Ishikawa (cell line): ENCODE data around the gene CALHM4.

ENCODE experiments used
- CEBPB ChIP-seq: IDR thresholded peaks from 2 replicates; pipeline ENCODE4 v1.6.1; 2012
- CREB1 ChIP-seq: IDR thresholded peaks from 2 replicates; pipeline ENCODE4 v1.6.1; 2012; ENCODE audit warnings: low read depth
- EGR1 ChIP-seq: IDR thresholded peaks from 2 replicates; pipeline ENCODE4 v1.6.1; 2012
- EP300 ChIP-seq: IDR thresholded peaks from 2 replicates; pipeline ENCODE4 v1.6.1; 2012; ENCODE audit warnings: borderline replicate concordance
- FOXM1 ChIP-seq: IDR thresholded peaks from 2 replicates; pipeline ENCODE4 v1.6.1; 2012; ENCODE audit warnings: low read depth, borderline replicate concordance
- NFIC ChIP-seq: IDR thresholded peaks from 2 replicates; pipeline ENCODE4 v1.6.1; 2012
- RAD21 ChIP-seq: IDR thresholded peaks from 2 replicates; pipeline ENCODE4 v1.6.1; 2012; ENCODE audit warnings: low read depth
- REST ChIP-seq: IDR thresholded peaks from 2 replicates; pipeline ENCODE4 v1.6.1; 2012; ENCODE audit warnings: low read depth, mild to moderate bottlenecking
- TAF1 ChIP-seq: IDR thresholded peaks from 2 replicates; pipeline ENCODE4 v1.6.1; 2012; ENCODE audit warnings: low read depth, mild to moderate bottlenecking
- TCF12 ChIP-seq: IDR thresholded peaks from 2 replicates; pipeline ENCODE4 v1.6.1; 2012; ENCODE audit warnings: low read depth
- TEAD4 ChIP-seq: IDR thresholded peaks from 2 replicates; pipeline ENCODE4 v1.6.1; 2012
- USF1 ChIP-seq: IDR thresholded peaks from 2 replicates; pipeline ENCODE4 v1.6.1; 2012
- YY1 ChIP-seq: IDR thresholded peaks from 2 replicates; pipeline ENCODE4 v1.6.1; 2012; ENCODE audit warnings: low read depth
- ZBTB7A ChIP-seq: IDR thresholded peaks from 2 replicates; pipeline ENCODE4 v1.6.1; 2012; ENCODE audit warnings: low read depth
- TF ChIP-seq, protein P1 (sequence below): IDR thresholded peaks from 2 replicates; pipeline ENCODE4 v1.6.1; 2012

Gene CALHM4

DNA sequence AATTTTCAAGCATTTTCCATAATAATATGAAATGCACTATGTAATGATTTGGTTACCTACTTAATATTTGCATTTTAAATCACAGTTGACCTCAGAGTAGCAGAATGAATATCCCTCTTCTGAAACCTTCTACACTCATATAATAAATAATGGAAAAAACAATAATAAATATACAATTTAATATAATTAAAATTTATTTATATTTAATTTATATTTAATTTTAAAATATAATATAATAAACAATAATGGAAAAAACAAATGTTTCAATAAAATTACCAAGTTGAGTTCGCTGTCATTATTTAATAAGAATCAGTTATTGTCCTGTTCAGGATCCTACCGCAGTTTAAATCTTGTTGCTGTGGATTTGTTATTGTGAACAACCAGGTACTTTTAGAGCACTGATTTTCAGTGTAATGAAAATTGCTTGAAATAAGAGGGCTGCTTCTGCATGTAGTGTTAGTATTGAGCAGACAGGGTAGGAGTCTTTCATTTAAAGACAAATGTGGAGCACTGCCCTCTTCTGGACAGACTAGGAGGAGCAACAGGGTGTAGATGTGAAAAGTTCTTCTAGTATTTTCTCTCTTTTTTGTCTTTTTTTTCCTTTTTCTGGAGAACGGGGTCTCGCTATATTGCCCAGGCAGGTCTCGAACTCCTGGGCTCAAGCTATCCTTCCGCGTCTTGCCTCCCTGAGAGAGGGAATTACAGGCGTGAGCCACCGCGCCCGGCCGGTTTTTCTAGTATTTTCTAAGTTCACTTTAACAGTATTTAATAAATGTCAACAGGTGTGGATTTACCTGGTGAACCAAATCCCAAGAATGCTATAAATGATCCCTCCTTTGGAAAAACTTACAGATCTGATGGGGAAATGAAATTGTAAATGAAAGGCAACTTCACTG lies 21.6 kb upstream of the CALHM4 start:
- TF ChIP-seq YY1 (no peak), RAD21 (peak; percentile 60)

DNA sequence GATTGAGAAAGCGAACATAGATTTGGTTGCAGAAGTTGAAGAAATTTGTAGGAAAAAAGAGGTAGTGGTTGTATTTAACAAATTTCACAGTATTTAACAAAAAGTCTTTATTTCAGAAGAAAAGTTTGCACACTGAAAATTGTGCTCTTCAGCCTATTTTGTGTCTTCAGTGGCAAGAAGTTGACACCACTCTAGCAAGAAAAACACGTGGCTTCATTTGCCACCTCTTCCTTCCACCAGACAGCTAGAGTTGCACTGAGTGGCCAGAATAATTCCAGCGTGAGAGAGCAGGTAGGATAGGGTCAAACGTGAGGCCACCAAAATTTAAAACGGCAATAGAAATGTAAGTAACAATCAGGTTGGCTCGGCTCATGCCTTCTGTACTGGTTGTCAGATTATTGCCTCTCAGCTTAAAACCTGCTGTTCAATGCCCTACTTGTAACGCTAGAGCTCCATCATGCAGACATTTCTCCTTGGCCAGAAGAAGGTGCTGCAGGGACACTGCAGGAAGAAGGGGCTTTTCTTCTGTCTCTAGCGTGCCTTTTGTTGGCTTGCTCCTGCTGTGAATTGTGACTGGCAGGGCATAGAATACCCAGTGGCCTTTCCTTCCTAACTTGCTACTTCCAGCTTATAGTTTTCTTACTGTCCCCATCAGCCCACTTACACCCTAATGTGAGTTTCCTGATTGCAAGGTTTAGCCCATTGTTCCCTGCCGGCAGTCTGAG lies 20.2 kb upstream of the CALHM4 start:
- TF ChIP-seq TCF12 (no peak), CEBPB (no peak), TAF1 (no peak), RAD21 (no peak), NFIC (no peak), TEAD4 (no peak), REST (no peak), ZBTB7A (no peak), FOXM1 (no peak), EP300 (no peak), CREB1 (no peak), EGR1 (no peak), USF1 (no peak), YY1 (no peak)
- TF ChIP-seq, protein P1, sequence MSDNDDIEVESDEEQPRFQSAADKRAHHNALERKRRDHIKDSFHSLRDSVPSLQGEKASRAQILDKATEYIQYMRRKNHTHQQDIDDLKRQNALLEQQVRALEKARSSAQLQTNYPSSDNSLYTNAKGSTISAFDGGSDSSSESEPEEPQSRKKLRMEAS = no peak

GRCh38 chr6:116535109-116535508 lies 18.4 kb upstream of the CALHM4 start:
- TF ChIP-seq FOXM1 (no peak), TEAD4 (no peak), RAD21 (no peak), EGR1 (no peak), USF1 (no peak), TAF1 (no peak), YY1 (no peak), EP300 (no peak), ZBTB7A (no peak), CEBPB (no peak), NFIC (no peak), REST (no peak), CREB1 (no peak)
- TF ChIP-seq, protein P1 = no peak

GRCh38 chr6:116536216-116536621 lies 17.3 kb upstream of the CALHM4 start:
- TF ChIP-seq RAD21 (peak; percentile 46; the same call in 1 of the 2 replicates), EGR1 (no peak), NFIC (no peak)

DNA sequence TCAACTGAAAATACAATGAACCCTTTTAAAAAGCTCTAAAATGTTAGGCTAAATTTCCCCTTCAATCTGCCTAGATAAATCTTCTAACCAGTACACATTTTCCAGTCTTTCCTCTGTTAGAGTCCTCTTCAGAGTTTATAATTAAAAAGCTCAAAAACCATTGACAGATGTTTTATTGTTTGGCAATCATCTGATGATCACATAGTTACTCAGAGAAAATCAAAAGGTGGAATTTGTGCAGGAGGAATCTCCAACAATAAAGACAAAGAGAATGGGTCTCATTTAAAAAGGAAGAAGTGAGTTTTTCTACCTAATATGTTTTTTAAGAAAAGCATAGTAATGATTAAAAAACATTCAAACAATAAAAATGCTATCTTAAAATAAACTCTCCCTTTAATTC lies 11.1 kb upstream of the CALHM4 start:
- TF ChIP-seq TCF12 (no peak), REST (no peak), CEBPB (no peak), EP300 (no peak), EGR1 (no peak), TAF1 (no peak), YY1 (no peak), CREB1 (no peak), TEAD4 (no peak), RAD21 (no peak), NFIC (no peak), FOXM1 (no peak), ZBTB7A (no peak), USF1 (no peak)
- TF ChIP-seq, protein P1 = no peak
